PC-3 (cell line): ENCODE measurements around the gene RETREG1. TPM values are rescaled to one million over a fixed set of nuclear protein-coding genes. Genes with fewer than 3 reads are reported as not detected.

ENCODE experiments used
- ATAC-seq: fragments of 200-7000 bp; cut with Tn5 transposase; 2 replicates; pipeline ENCODE4 v1.9.1; 2020; ENCODE audit warnings: mild to moderate bottlenecking, moderate library complexity
- BruUV-seq: library from RNA; stranded (reverse); fragments of 400-500 nt; replicated peaks from 2 replicates; lab custom pipeline; 2021; lab: Mats Ljungman, UMichigan
- CTCF ChIA-PET: fragments of 300-600 bp; sonication (Branson Sonifier 250); formaldehyde crosslinking; loops from one replicate; lab custom pipeline; 2022; ENCODE audit warnings: antibody characterized with exemption; lab: Charles Lee
- POLR2A ChIA-PET: fragments of 300-600 bp; sonication (Branson Sonifier 250); formaldehyde crosslinking; loops from one replicate; lab custom pipeline; 2022; ENCODE audit warnings: antibody characterized with exemption; ENCODE audit not compliant: unreplicated experiment; lab: Charles Lee
- DNase-seq: peaks from one replicate; pipeline ENCODE4 v3.0.0-alpha.2; 2015
- H2AFZ ChIP-seq: fragments of 300-600 bp; sonication (generic); 2 replicates; pipeline ENCODE4 v1.6.0; 2016; ENCODE audit warnings: antibody characterized with exemption, low read length
- H3F3A ChIP-seq: fragments of 300-600 bp; sonication (generic); one replicate; pipeline ENCODE4 v1.6.0; 2017; ENCODE audit warnings: antibody characterized with exemption, low read length, control low read depth, mild to moderate bottlenecking; ENCODE audit not compliant: unreplicated experiment
- H3K27ac ChIP-seq: fragments of 300-600 bp; sonication (generic); 2 replicates; pipeline ENCODE4 v1.5.1; 2016; ENCODE audit warnings: mild to moderate bottlenecking, low read length
- H3K27me3 ChIP-seq: fragments of 300-600 bp; sonication (generic); 2 replicates; pipeline ENCODE4 v1.6.1; 2016; ENCODE audit warnings: low read length, mixed read lengths
- H3K36me3 ChIP-seq: fragments of 300-600 bp; sonication (generic); 2 replicates; pipeline ENCODE4 v1.6.1; 2016; ENCODE audit warnings: low read depth, mixed run types, low read length, mixed read lengths
- H3K4me1 ChIP-seq: fragments of 300-600 bp; sonication (generic); 2 replicates; pipeline ENCODE4 v1.5.1; 2016; ENCODE audit warnings: low read length; ENCODE audit not compliant: insufficient read depth
- H3K4me2 ChIP-seq: fragments of 300-600 bp; sonication (generic); 2 replicates; pipeline ENCODE4 v1.6.0; 2016; ENCODE audit warnings: low read length
- H3K4me3 ChIP-seq: fragments of 300-600 bp; sonication (generic); 2 replicates; pipeline ENCODE4 v1.5.1; 2016; ENCODE audit warnings: mild to moderate bottlenecking, low read length, mixed read lengths
- H3K79me2 ChIP-seq: fragments of 300-600 bp; sonication (generic); 2 replicates; pipeline ENCODE4 v1.6.1; 2017; ENCODE audit warnings: low read length, mixed read lengths
- H3K9ac ChIP-seq: fragments of 300-600 bp; sonication (generic); 2 replicates; pipeline ENCODE4 v1.6.0; 2016; ENCODE audit warnings: mild to moderate bottlenecking, low read length
- H3K9me2 ChIP-seq: fragments of 300-600 bp; sonication (generic); replicated peaks from 2 replicates; pipeline ENCODE4 v1.6.1; 2016; ENCODE audit warnings: mixed run types, low read length, mixed read lengths
- H3K9me3 ChIP-seq: fragments of 300-600 bp; sonication (generic); 2 replicates; pipeline ENCODE4 v1.6.1; 2016; ENCODE audit warnings: low read length, mixed read lengths
- H4K20me1 ChIP-seq: fragments of 300-600 bp; sonication (generic); 2 replicates; pipeline ENCODE4 v1.6.1; 2016; ENCODE audit warnings: low read length, mixed read lengths
- CTCF ChIP-seq: fragments of 300-600 bp; sonication (generic); conservative IDR thresholded peaks from 2 replicates; pipeline ENCODE4 v1.5.1; 2017; ENCODE audit warnings: antibody characterized with exemption, low read depth, mild to moderate bottlenecking, low read length
- EZH2 ChIP-seq: fragments of 300-600 bp; sonication (generic); IDR thresholded peaks from one replicate; pipeline ENCODE4 v1.6.1; 2017; ENCODE audit warnings: antibody characterized with exemption, mild to moderate bottlenecking, low read length; ENCODE audit not compliant: unreplicated experiment
- EZH2phosphoT487 ChIP-seq: fragments of 300-600 bp; sonication (generic); IDR thresholded peaks from 2 replicates; pipeline ENCODE4 v1.6.1; 2018; ENCODE audit warnings: mild to moderate bottlenecking, antibody characterized with exemption, low read length, borderline replicate concordance
- intact Hi-C: fragments of 100-400 bp; cut with micrococcal nuclease; formaldehyde crosslinking; loops from 2 replicates; pipeline ENCODE4 v1.9.0; 2023
- total RNA-seq: library from RNA; depleted of rRNA; stranded (reverse); fragments of >200 nt; gene quantifications from 2 replicates; pipeline ENCODE4 v1.2.3, GENCODE V29; 2014

RETREG1 gene
- total RNA-seq, 1 experiment from 2014 or later = 1.7 TPM

- no peak overlapping the region for H3K27ac ChIP-seq
- H3K27me3 ChIP-seq = peaks cover 21% of the 10 kb centered on the region
- no peaks in the 10 kb centered on the region for H3F3A ChIP-seq
- ChIA-PET CTCF (no interaction called here), POLR2A (no interaction called here)
- ATAC-seq = no peak
- no peaks in the 10 kb centered on the region for H4K20me1 ChIP-seq
- no TSS peak for BruUV-seq
- TF ChIP-seq EZH2phosphoT487 (no peak), CTCF (no peak), EZH2 (no peak)
- H3K36me3 ChIP-seq = no peaks in the 10 kb centered on the region
- intact Hi-C loops = no loop called here
- no peak overlapping the region for H2AFZ ChIP-seq
- H3K79me2 ChIP-seq = no peaks in the 10 kb centered on the region
- no peaks in the 10 kb centered on the region for H3K9me2 ChIP-seq
- H3K9me3 ChIP-seq = no peaks in the 10 kb centered on the region
- no peak overlapping the region for H3K4me2 ChIP-seq
- no peaks in the 10 kb centered on the region for H3K4me1 ChIP-seq
- H3K4me3 ChIP-seq = no peak overlapping the region
- H3K9ac ChIP-seq = no peak overlapping the region
- DNase-seq = no peak
These were observed 92.5 kb downstream of the RETREG1 start for GRCh38 chr5:16524286-16524685.

- Histone ChIP-seq H3K9me2 (no peaks in the 10 kb centered on the region), H3K4me1 (no peaks in the 10 kb centered on the region), H3K27me3 (peaks cover 21% of the 10 kb centered on the region), H4K20me1 (no peaks in the 10 kb centered on the region), H2AFZ (no peak overlapping the region), H3K4me2 (no peak overlapping the region), H3K36me3 (no peaks in the 10 kb centered on the region), H3K4me3 (no peak overlapping the region), H3F3A (no peaks in the 10 kb centered on the region), H3K27ac (no peak overlapping the region), H3K9me3 (no peaks in the 10 kb centered on the region), H3K9ac (no peak overlapping the region), H3K79me2 (no peaks in the 10 kb centered on the region)
- ChIA-PET CTCF (interaction anchor here (1.4 kb wide), 1 partner anchor 24 kb away, joined by 5 read pairs; no protein-coding TSS in a partner anchor), POLR2A (no interaction called here)
- DNase-seq (no peak), ATAC-seq (no peak)
- intact Hi-C loops = no loop called here
- TF ChIP-seq EZH2phosphoT487 (no peak), EZH2 (no peak), CTCF (no peak)
- no TSS peak for BruUV-seq
These were observed 95.0 kb downstream of the RETREG1 start for GRCh38 chr5:16521521-16522483.

GRCh38 chr5:16520841-16521240 is 96.0 kb downstream of the RETREG1 start:
- POLR2A ChIA-PET = no interaction called here
- Histone ChIP-seq H3K27ac (no peak overlapping the region), H3K27me3 (peaks cover 21% of the 10 kb centered on the region), H4K20me1 (no peaks in the 10 kb centered on the region), H3K9me2 (no peaks in the 10 kb centered on the region), H3K9me3 (no peaks in the 10 kb centered on the region), H3K9ac (no peak overlapping the region), H3K4me2 (no peak overlapping the region), H3K36me3 (no peaks in the 10 kb centered on the region), H2AFZ (no peak overlapping the region), H3K4me3 (no peak overlapping the region), H3K79me2 (no peaks in the 10 kb centered on the region), H3K4me1 (no peaks in the 10 kb centered on the region), H3F3A (no peaks in the 10 kb centered on the region)
- TF ChIP-seq EZH2 = no peak
- no peak for TF ChIP-seq EZH2phosphoT487
- no peak for TF ChIP-seq CTCF
- DNase-seq = no peak
- BruUV-seq = no TSS peak
- intact Hi-C loops = no loop called here
- no peak for ATAC-seq
- CTCF ChIA-PET = no interaction called here
